Astrocyte (in vitro differentiated cells and primary cell): ENCODE results near the gene ABI1. TPM values are rescaled to one million over a fixed set of nuclear protein-coding genes. Genes with fewer than 3 reads are reported as not detected.
A peak's percentile ranks its signal among the peaks of the same experiment; 100 is the strongest.

Source experiments
- DNase-seq: peaks from one replicate; pipeline ENCODE4 v3.0.0-alpha.2; 2010; ENCODE audit warnings: low read depth
- FAIRE-seq: peaks from 2 replicates; lab custom pipeline; 2011; peaks lifted over from hg19 to GRCh38; lab: Jason Lieb, UNC
- H2AFZ ChIP-seq: 2 replicates; pipeline ENCODE4 v1.6.0; 2012; ENCODE audit warnings: low read depth, low read length, inconsistent platforms
- H3K27ac ChIP-seq: 2 replicates; pipeline ENCODE4 v1.5.1; 2011; ENCODE audit warnings: low read depth, low read length, inconsistent platforms
- H3K27me3 ChIP-seq: 2 replicates; pipeline ENCODE4 v1.6.0; 2011; ENCODE audit warnings: low read length, inconsistent platforms; ENCODE audit not compliant: insufficient read depth
- H3K36me3 ChIP-seq: 2 replicates; pipeline ENCODE4 v1.5.1; 2011; ENCODE audit warnings: low read length, inconsistent platforms; ENCODE audit not compliant: insufficient read depth
- H3K4me1 ChIP-seq: 2 replicates; pipeline ENCODE4 v1.5.1; 2011; ENCODE audit warnings: low read length, inconsistent platforms; ENCODE audit not compliant: insufficient read depth
- H3K4me2 ChIP-seq: 2 replicates; pipeline ENCODE4 v1.6.0; 2012; ENCODE audit warnings: low read length, inconsistent platforms
- H3K4me3 ChIP-seq: 2 replicates; pipeline ENCODE4 v1.5.1; 2011; ENCODE audit warnings: low read depth, mild to moderate bottlenecking, low read length, inconsistent platforms; ENCODE audit not compliant: insufficient read depth
- H3K79me2 ChIP-seq: 2 replicates; pipeline ENCODE4 v1.6.0; 2012; ENCODE audit warnings: mild to moderate bottlenecking, low read length, inconsistent platforms; ENCODE audit not compliant: insufficient read depth
- H3K9ac ChIP-seq: 2 replicates; pipeline ENCODE4 v1.6.0; 2012; ENCODE audit warnings: mild to moderate bottlenecking, low read length, inconsistent platforms
- H3K9me3 ChIP-seq: 2 replicates; pipeline ENCODE4 v1.5.1; 2012; ENCODE audit warnings: low read depth, mild to moderate bottlenecking, low read length, inconsistent platforms; ENCODE audit not compliant: insufficient read depth
- H4K20me1 ChIP-seq: 2 replicates; pipeline ENCODE4 v1.6.0; 2012; ENCODE audit warnings: low read length, inconsistent platforms; ENCODE audit not compliant: insufficient read depth
- H3K27ac Mint-ChIP-seq: one replicate; pipeline ENCODE4 v1.8.0; 2021; ENCODE audit warnings: mild to moderate bottlenecking, mixed read lengths; ENCODE audit not compliant: unreplicated experiment
- H3K27me3 Mint-ChIP-seq: one replicate; pipeline ENCODE4 v1.8.0; 2021; ENCODE audit warnings: low read depth, mixed read lengths; ENCODE audit not compliant: unreplicated experiment
- H3K36me3 Mint-ChIP-seq: one replicate; pipeline ENCODE4 v1.8.0; 2021; ENCODE audit warnings: low read depth, mixed read lengths; ENCODE audit not compliant: unreplicated experiment
- H3K4me1 Mint-ChIP-seq: one replicate; pipeline ENCODE4 v1.8.0; 2021; ENCODE audit warnings: low read depth, mixed read lengths; ENCODE audit not compliant: unreplicated experiment
- H3K4me3 Mint-ChIP-seq: one replicate; pipeline ENCODE4 v1.8.0; 2021; ENCODE audit warnings: mild to moderate bottlenecking, moderate library complexity, mixed read lengths; ENCODE audit not compliant: unreplicated experiment
- H3K9me3 Mint-ChIP-seq: one replicate; pipeline ENCODE4 v1.8.0; 2021; ENCODE audit warnings: mild to moderate bottlenecking, mixed read lengths; ENCODE audit not compliant: unreplicated experiment
- CTCF ChIP-seq: IDR thresholded peaks from 2 replicates; pipeline ENCODE4 v1.5.1; 2011; ENCODE audit warnings: low read depth, mild to moderate bottlenecking, inconsistent platforms, low read length, moderate library complexity; ENCODE audit not compliant: insufficient read depth
- EZH2 ChIP-seq: IDR thresholded peaks from 2 replicates; pipeline ENCODE4 v1.6.1; 2012; ENCODE audit warnings: mild to moderate bottlenecking, low read length, inconsistent platforms; ENCODE audit not compliant: insufficient read depth
- total RNA-seq: library from RNA; stranded (reverse); gene quantifications from 2 replicates; pipeline ENCODE4 v1.2.1, GENCODE V29; 2021

Gene ABI1
- total RNA-seq, 1 donor from 2014 or later = 65.1 TPM

GRCh38 chr10:26799342-26799741 lies 61.4 kb downstream of the ABI1 start:
- no peaks in the 10 kb centered on the region for H3K27me3 Mint-ChIP-seq
- no peak overlapping the region for H2AFZ ChIP-seq
- no peaks in the 10 kb centered on the region for H3K4me1 ChIP-seq
- no peak overlapping the region for H3K4me2 ChIP-seq
- H3K27ac Mint-ChIP-seq = no peak overlapping the region
- peaks cover 19% of the 10 kb centered on the region for H3K4me1 Mint-ChIP-seq
- peaks cover 15% of the 10 kb centered on the region for H3K36me3 Mint-ChIP-seq
- no peaks in the 10 kb centered on the region for H3K9me3 ChIP-seq
- H3K79me2 ChIP-seq = peaks cover 100% of the 10 kb centered on the region
- no peak overlapping the region for H3K4me3 ChIP-seq
- H3K4me3 Mint-ChIP-seq = peak overlapping the region; percentile 34
- no peaks in the 10 kb centered on the region for H3K36me3 ChIP-seq
- no peak for DNase-seq
- no peaks in the 10 kb centered on the region for H3K9me3 Mint-ChIP-seq
- TF ChIP-seq CTCF (no peak), EZH2 (no peak)
- no peaks in the 10 kb centered on the region for H3K27me3 ChIP-seq
- FAIRE-seq = no peak
- peaks cover 92% of the 10 kb centered on the region for H4K20me1 ChIP-seq
- H3K27ac ChIP-seq = no peak overlapping the region
- no peak overlapping the region for H3K9ac ChIP-seq

- H3K27ac ChIP-seq = no peak overlapping the region
- Mint-ChIP-seq H3K27ac (no peak overlapping the region), H3K27me3 (no peaks in the 10 kb centered on the region), H3K9me3 (no peaks in the 10 kb centered on the region), H3K4me3 (no peak overlapping the region), H3K4me1 (peaks cover 15% of the 10 kb centered on the region), H3K36me3 (peaks cover 13% of the 10 kb centered on the region)
- TF ChIP-seq EZH2 = no peak
- TF ChIP-seq CTCF = no peak
- no peak overlapping the region for H3K4me2 ChIP-seq
- H3K4me3 ChIP-seq = no peak overlapping the region
- H3K79me2 ChIP-seq = peaks cover 98% of the 10 kb centered on the region
- H3K36me3 ChIP-seq = no peaks in the 10 kb centered on the region
- no peak overlapping the region for H2AFZ ChIP-seq
- H3K9me3 ChIP-seq = no peaks in the 10 kb centered on the region
- no peak for FAIRE-seq
- H3K4me1 ChIP-seq = no peaks in the 10 kb centered on the region
- H3K27me3 ChIP-seq = no peaks in the 10 kb centered on the region
- no peak for DNase-seq
- no peak overlapping the region for H3K9ac ChIP-seq
- H4K20me1 ChIP-seq = peaks cover 85% of the 10 kb centered on the region
Measured at GRCh38 chr10:26798298-26798697, 62.5 kb downstream of the ABI1 start.

DNA sequence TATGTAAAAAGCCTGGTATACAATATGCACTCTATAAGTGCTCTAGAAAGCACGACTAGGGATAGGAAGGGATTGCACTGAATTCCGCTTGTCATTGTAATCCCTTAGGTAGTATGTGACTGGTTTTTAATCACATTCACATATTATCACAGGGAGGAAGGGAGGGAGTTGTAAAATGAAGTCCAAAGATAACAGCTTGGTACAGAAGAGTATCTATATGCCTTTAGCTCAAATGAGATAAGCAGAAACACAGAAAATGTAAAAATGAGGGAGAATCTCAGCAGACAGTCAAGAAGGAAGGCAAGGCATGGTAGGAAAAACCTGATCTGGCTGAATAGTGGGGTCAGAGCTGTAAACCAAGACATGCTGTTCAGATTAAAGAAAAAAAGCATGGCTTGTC lies 63.4 kb downstream of the ABI1 start:
- Mint-ChIP-seq H3K4me1 (peaks cover 9% of the 10 kb centered on the region), H3K4me3 (no peak overlapping the region), H3K9me3 (no peaks in the 10 kb centered on the region), H3K36me3 (peaks cover 13% of the 10 kb centered on the region), H3K27me3 (no peaks in the 10 kb centered on the region), H3K27ac (no peak overlapping the region)
- no peak overlapping the region for H2AFZ ChIP-seq
- peaks cover 77% of the 10 kb centered on the region for H4K20me1 ChIP-seq
- H3K4me3 ChIP-seq = no peak overlapping the region
- TF ChIP-seq EZH2 (no peak), CTCF (no peak)
- DNase-seq (no peak), FAIRE-seq (no peak)
- no peaks in the 10 kb centered on the region for H3K27me3 ChIP-seq
- H3K79me2 ChIP-seq = peaks cover 98% of the 10 kb centered on the region
- no peak overlapping the region for H3K27ac ChIP-seq
- no peaks in the 10 kb centered on the region for H3K36me3 ChIP-seq
- no peak overlapping the region for H3K4me2 ChIP-seq
- no peaks in the 10 kb centered on the region for H3K9me3 ChIP-seq
- no peaks in the 10 kb centered on the region for H3K4me1 ChIP-seq
- H3K9ac ChIP-seq = no peak overlapping the region
